ENCODE results near the gene SMG6. TPM values are rescaled to one million over a fixed set of nuclear protein-coding genes. Genes with fewer than 3 reads are reported as not detected.

The SMG6 gene
- total and polyA plus RNA-seq, 8 donors, result 27.7 to 42.2 (median 38.5) TPM

- no peak for ATAC-seq
- TF ChIP-seq, protein P1, sequence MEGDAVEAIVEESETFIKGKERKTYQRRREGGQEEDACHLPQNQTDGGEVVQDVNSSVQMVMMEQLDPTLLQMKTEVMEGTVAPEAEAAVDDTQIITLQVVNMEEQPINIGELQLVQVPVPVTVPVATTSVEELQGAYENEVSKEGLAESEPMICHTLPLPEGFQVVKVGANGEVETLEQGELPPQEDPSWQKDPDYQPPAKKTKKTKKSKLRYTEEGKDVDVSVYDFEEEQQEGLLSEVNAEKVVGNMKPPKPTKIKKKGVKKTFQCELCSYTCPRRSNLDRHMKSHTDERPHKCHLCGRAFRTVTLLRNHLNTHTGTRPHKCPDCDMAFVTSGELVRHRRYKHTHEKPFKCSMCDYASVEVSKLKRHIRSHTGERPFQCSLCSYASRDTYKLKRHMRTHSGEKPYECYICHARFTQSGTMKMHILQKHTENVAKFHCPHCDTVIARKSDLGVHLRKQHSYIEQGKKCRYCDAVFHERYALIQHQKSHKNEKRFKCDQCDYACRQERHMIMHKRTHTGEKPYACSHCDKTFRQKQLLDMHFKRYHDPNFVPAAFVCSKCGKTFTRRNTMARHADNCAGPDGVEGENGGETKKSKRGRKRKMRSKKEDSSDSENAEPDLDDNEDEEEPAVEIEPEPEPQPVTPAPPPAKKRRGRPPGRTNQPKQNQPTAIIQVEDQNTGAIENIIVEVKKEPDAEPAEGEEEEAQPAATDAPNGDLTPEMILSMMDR (IDR thresholded peaks at IDR 0.05), result no peak
- intact Hi-C loops (cut with DNase I), result loop anchor here in 1 of 2 donors (5.0 kb wide), 1 partner anchor 121 kb away; no protein-coding TSS in a partner anchor
- H3K9me3 ChIP-seq, result no peaks in the 10 kb centered on the region
- no peak for DNase-seq
- peaks cover 20 to 41% of the 10 kb centered on the region in 2 donors for H3K4me1 ChIP-seq
- peaks cover 0 to 4% of the 10 kb centered on the region in 2 donors for H3K36me3 ChIP-seq
- H3K27ac ChIP-seq, result no peak overlapping the region
- peaks cover 19 to 66% of the 10 kb centered on the region in 2 donors for H3K27me3 ChIP-seq
- H3K4me3 ChIP-seq, result no peak overlapping the region
Measured at GRCh38 chr17:2028737-2029136, 274.8 kb downstream of the SMG6 start.

GRCh38 chr17:2028234-2028614 lies 275.4 kb downstream of the SMG6 start:
- peaks cover 20 to 71% of the 10 kb centered on the region in 2 donors for H3K27me3 ChIP-seq
- ATAC-seq (no peak), DNase-seq (no peak)
- H3K9me3 ChIP-seq, result no peaks in the 10 kb centered on the region
- H3K4me3 ChIP-seq, result no peak overlapping the region
- H3K4me1 ChIP-seq, result peaks cover 20 to 46% of the 10 kb centered on the region in 2 donors
- intact Hi-C loops (cut with DNase I), result loop anchor here in 1 of 2 donors (5.0 kb wide), 1 partner anchor 121 kb away; no protein-coding TSS in a partner anchor
- H3K27ac ChIP-seq, result no peak overlapping the region
- TF ChIP-seq, protein P1 (IDR thresholded peaks at IDR 0.05), result no peak
- no peaks in the 10 kb centered on the region for H3K36me3 ChIP-seq

GRCh38 chr17:2027528-2028233 lies 275.9 kb downstream of the SMG6 start:
- peaks cover 20 to 52% of the 10 kb centered on the region in 2 donors for H3K4me1 ChIP-seq
- no peak overlapping the region for H3K4me3 ChIP-seq
- no peaks in the 10 kb centered on the region for H3K36me3 ChIP-seq
- H3K27ac ChIP-seq, result no peak overlapping the region
- ATAC-seq (no peak), DNase-seq (no peak)
- intact Hi-C loops (cut with DNase I), result loop anchor here in 1 of 2 donors (5.0 kb wide), 1 partner anchor 120 kb away; no protein-coding TSS in a partner anchor
- peaks cover 20 to 76% of the 10 kb centered on the region in 2 donors for H3K27me3 ChIP-seq
- TF ChIP-seq, protein P1 (IDR thresholded peaks at IDR 0.05), result no peak
- no peaks in the 10 kb centered on the region for H3K9me3 ChIP-seq

DNA sequence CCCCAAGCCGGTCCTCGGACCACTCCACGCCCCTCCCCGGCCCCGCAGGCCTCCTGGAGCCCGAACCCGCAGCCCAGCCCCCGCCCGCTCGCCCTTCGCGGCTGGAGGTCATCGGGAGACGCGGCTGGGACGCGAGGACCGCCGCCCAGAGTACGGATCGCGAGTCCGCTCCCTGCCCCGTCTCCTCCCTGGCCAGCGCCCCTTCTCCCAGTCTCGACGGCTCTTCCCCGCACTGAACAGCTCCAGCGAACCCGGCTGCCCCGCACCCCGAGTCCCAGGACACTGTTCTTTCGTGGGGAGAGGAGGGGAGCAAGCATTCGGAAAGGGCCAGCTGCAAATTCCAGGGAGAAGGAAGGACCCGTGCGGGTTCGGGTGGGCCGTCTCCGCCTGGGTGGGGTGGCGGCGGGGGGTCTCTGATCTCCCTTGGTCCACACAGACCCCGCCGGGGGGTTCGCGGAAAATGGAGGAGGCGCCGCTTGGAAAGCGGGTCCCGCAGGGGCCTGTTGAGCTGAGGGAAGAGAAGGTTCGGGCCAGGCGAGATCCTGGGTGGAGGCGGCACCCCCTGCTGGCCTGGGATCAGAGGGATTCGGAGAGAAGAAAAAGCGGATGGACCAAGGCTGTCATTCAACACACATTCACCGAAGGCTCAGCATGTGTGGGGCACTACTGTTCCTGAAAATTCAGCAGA lies 277.8 kb downstream of the SMG6 start:
- H3K4me3 ChIP-seq, result peak overlapping the region; percentile 42 to 51
- peaks cover 20 to 90% of the 10 kb centered on the region in 2 donors for H3K27me3 ChIP-seq
- no peaks in the 10 kb centered on the region for H3K36me3 ChIP-seq
- peaks cover 16 to 41% of the 10 kb centered on the region in 2 donors for H3K4me1 ChIP-seq
- ATAC-seq, result peak; percentile 59
- intact Hi-C loops (cut with DNase I), result loop anchor here in 1 of 2 donors (5.0 kb wide), 1 partner anchor 118 kb away; no protein-coding TSS in a partner anchor
- DNase-seq, result peak in 3 of 4 donors; percentile 62 to 85 (median 77)
- H3K9me3 ChIP-seq, result no peaks in the 10 kb centered on the region
- TF ChIP-seq, protein P1 (IDR thresholded peaks at IDR 0.05), result peak; percentile 41 to 53
- no peak overlapping the region for H3K27ac ChIP-seq

DNA sequence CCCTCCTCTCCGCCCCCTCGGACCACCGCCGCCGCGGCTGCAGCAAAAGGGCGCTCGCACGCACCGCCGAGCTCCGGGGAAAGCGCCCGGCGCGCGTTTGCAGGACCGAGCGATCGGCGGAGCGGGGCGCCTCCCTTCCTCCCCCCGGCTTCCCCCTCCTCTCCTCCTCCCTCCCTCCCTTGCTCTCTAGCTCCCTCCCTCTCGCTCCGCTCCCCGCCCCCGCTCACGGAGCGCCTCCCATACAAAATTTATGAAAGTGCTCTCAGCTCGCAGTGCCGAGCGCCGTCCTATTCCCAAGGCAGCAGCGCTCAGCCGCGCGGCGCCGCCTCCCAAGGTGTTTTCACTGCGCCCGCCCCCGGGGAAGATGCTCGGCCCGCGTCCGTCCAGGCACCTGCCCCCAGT lies 278.4 kb downstream of the SMG6 start, which contains the start of gene RTN4RL1:
RTN4RL1 (minus strand) TSS at position 115 of the 402 bp plus-strand sequence. CDS start 469 bp downstream, outside the sequence.
- intact Hi-C loops (cut with DNase I), result loop anchor here in 1 of 2 donors (5.0 kb wide), 1 partner anchor 118 kb away; no protein-coding TSS in a partner anchor
- no peak within 1 kb of the TSS for H3K27ac ChIP-seq

More for the DNA sequence above, 278.4 kb downstream of the SMG6 start, which contains the start of gene RTN4RL1:
- H3K4me3 ChIP-seq, result peak within 1 kb of the TSS; percentile 42 to 51
- no peaks in the 10 kb centered on the region for H3K36me3 ChIP-seq
- peaks cover 20 to 95% of the 10 kb centered on the region in 2 donors for H3K27me3 ChIP-seq
- DNase-seq (peak in 3 of 4 donors; percentile 57 to 90 (median 76)), ATAC-seq (peak; percentile 65)
- no peaks in the 10 kb centered on the region for H3K9me3 ChIP-seq
- TF ChIP-seq, protein P1 (IDR thresholded peaks at IDR 0.05), result no peak
- peaks cover 14 to 37% of the 10 kb centered on the region in 2 donors for H3K4me1 ChIP-seq

Data from left lung (tissue), 10 donors.